Activated T-cell treated with anti-CD3 and anti-CD28 coated beads for 1 hour (primary cell): Measurements from ENCODE around the gene ATXN2.
A peak's percentile ranks its signal among the peaks of the same experiment; 100 is the strongest.
"Not testable (repeated sequence)": the region's sequence is repeated elsewhere in the genome, so short reads cannot be mapped to it uniquely, and the experiment has no call there.

Source experiments
- DNase-seq: peaks from one replicate; pipeline ENCODE4 v3.0.0-alpha.2; 2020; ENCODE audit warnings: low read depth

The ATXN2 gene

DNA sequence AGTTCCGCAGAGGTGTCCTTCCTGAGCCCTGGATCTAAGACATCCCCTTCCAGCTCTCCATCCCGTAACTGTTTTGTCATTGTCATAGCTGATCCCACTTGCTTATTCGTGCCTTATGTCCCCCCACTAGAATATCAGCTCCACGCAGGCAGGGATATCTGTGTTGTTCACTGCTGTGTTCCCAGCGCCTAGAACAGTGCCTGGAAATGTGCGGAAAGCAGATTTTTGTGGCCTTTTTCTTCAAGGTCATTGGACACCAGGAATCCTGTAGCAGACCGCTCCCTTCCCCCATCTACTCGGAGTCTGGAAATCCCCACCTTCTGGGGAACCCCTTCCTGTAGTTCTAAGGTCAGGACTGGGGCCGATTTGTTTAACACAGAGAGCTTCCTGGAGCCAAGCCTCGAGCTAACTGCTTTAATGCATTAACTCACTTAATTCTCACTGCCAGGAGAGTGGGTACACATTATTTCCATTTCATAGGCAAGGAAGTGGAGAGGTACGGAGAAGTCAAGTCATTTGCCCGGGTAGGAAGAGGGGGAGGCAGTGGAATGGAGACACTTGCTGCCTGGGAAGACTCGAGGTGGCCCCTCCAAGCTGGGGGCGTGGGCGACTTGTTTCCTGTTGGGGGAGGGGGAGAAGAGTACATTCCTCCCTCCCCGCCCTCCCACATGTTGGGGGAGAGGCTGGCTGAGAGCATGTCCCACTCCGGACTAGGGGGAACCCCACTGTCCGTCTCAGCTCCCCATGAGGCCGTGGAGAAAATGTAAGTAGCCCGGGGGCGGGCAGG, 194.6 kb downstream of the ATXN2 start:
- DNase-seq, result peak; percentile 51

- DNase-seq, result not testable (repeated sequence)
Observed at GRCh38 chr12:111402490-111402824, 196.7 kb downstream of the ATXN2 start.
